HFFc6 (cell line): ENCODE results near the gene SYNJ1. TPM values are rescaled to one million over a fixed set of nuclear protein-coding genes. Genes with fewer than 3 reads are reported as not detected.
"Not testable (repeated sequence)": the region's sequence is repeated elsewhere in the genome, so short reads cannot be mapped to it uniquely, and the experiment has no call there.

Experiments used
- DNase-seq: peaks from one replicate; pipeline ENCODE4 v3.0.0-alpha.2; 2018
- H3K27ac Mint-ChIP-seq: 2 replicates; pipeline ENCODE4 v1.8.0; 2020; ENCODE audit warnings: mild to moderate bottlenecking, mixed read lengths
- H3K27me3 Mint-ChIP-seq: 2 replicates; pipeline ENCODE4 v1.8.0; 2021; ENCODE audit warnings: mild to moderate bottlenecking, moderate library complexity, mixed read lengths; ENCODE audit not compliant: insufficient read depth
- H3K36me3 Mint-ChIP-seq: 2 replicates; pipeline ENCODE4 v1.8.0; 2021; ENCODE audit warnings: low read depth, mixed read lengths
- H3K4me1 Mint-ChIP-seq: 2 replicates; pipeline ENCODE4 v1.8.0; 2020; ENCODE audit warnings: low read depth, mixed read lengths
- H3K4me3 Mint-ChIP-seq: 2 replicates; pipeline ENCODE4 v1.8.0; 2020; ENCODE audit warnings: mild to moderate bottlenecking, moderate library complexity, mixed read lengths
- H3K9me3 Mint-ChIP-seq: 2 replicates; pipeline ENCODE4 v1.8.0; 2020; ENCODE audit warnings: mild to moderate bottlenecking, mixed read lengths
- CTCF ChIP-seq: fragments of 200-600 bp; sonication (generic); IDR thresholded peaks from 2 replicates; pipeline ENCODE4 v1.5.0; 2021; ENCODE audit warnings: antibody characterized with exemption, mild to moderate bottlenecking
- long read RNA-seq: library from polyadenylated mRNA; unstranded; transcript quantifications from one replicate; pipeline ENCODE4 v2.0.0, GENCODE V29; 2019
- total RNA-seq, 6 experiments: library from RNA; stranded (reverse); fragmentation: NEBNext Ultra II Directional; extraction: Animal tissue kit (Norgen Biotek cat#: 25700); gene quantifications; 2 replicates in 1 of 6; 3 replicates in 5 of 6; pipeline ENCODE4 v1.2.3, GENCODE V29; 2021

SYNJ1 gene
- total RNA-seq, result 10 to 100 TPM; 14.3 to 17.9 (median 15.6) TPM
- long read RNA-seq, partial matches to known transcripts, result 1 of 1 reads
- long read RNA-seq, other reads (novel, unspliced or antisense), result 0 of 1 reads

DNA sequence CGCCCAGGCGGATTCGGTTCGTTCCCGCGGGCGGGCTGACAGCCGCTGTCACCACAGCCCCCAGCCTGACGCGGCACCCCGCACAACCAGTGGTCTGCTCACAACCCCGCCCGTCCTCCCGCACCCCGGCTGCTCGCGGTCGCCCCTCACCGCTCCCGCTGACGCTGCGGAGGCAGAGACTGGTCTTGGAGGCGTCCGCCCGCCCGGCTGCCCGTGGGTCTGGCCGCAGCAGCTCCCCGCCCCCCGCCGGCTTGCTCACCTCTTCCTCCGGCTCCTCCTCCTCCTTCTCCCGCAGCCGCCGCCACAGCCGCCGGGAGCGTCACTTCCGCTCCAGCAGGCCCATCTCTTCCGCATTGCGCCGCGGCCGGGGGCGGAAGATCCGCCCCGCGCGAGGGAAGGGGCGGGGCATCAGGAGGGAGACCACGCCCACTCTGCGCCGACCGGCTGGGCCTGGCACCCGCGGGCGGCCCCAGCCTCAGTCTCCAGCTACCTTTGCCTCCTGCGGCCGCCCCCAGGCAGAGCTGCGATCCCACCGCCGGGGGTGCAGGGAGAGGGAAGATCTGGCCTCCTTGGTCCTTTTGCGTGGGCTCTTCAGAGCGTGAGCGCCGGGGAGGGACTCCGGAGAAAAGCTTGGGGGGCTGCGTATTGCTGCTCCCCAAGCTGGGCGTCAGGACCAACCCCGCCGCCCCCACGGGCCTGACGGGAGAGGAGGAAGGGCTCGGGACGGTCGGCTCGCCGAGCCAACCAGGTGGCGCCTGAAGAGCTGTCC, at the start of gene SYNJ1:
TSS of gene SYNJ1 (minus strand) at position 327 of the 769 bp plus-strand sequence. CDS start 1,118 bp downstream, outside the sequence.
- DNase-seq, result peak; percentile 93
- H3K4me1 Mint-ChIP-seq, result peaks cover 18% of the 10 kb centered on the region
- peaks cover 7% of the 10 kb centered on the region; the same call in 1 of the 2 replicates for H3K36me3 Mint-ChIP-seq
- no peaks in the 10 kb centered on the region for H3K27me3 Mint-ChIP-seq
- TF ChIP-seq CTCF, result no peak
- no peaks in the 10 kb centered on the region for H3K9me3 Mint-ChIP-seq
- H3K4me3 Mint-ChIP-seq, result peak within 1 kb of the TSS; percentile 97
- peak within 1 kb of the TSS; percentile 87 for H3K27ac Mint-ChIP-seq

DNA sequence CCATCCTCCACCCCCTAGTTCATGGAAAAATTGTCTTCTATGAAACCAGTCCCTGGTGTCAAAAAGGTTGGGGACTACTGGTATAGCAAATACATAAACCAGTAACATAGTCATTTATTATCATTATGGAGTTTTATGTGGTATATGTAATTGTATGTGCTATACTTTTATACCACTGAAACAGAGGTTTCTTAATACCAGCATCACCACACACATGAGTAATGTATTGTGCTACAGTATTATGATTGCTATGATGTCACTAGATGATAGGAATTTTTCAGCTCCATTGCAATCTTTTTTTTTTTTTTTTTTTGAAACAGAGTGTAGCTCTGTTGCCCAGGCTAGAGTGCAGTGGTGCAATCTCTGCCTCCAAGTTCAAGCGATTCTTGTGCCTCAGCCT, 49.5 kb upstream of the SYNJ1 start:
- no peaks in the 10 kb centered on the region for H3K36me3 Mint-ChIP-seq
- no peak overlapping the region for H3K4me3 Mint-ChIP-seq
- peaks cover 8% of the 10 kb centered on the region for H3K4me1 Mint-ChIP-seq
- TF ChIP-seq CTCF, result no peak
- DNase-seq, result no peak
- no peaks in the 10 kb centered on the region; the same call in none of the 2 replicates for H3K27me3 Mint-ChIP-seq
- no peaks in the 10 kb centered on the region for H3K9me3 Mint-ChIP-seq
- no peak overlapping the region for H3K27ac Mint-ChIP-seq

DNA sequence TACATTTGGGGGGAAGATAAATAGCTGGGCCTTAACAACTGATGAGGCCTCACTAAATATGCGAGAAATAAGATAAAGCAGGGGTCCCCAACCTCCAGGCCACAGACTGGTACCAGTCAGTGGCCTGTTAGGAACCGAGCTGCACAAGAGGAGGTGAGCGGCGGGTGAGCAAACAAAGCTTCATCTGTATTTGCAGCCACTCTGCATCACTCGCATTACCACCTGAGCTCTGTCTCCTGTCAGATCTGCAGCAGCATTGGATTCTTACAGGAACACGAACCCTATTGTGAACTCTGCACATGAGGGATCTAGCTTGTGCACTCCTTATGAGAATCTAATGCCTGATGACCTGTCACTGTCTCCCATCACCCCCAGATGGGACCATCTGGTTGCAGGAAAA, 48.9 kb upstream of the SYNJ1 start:
- H3K36me3 Mint-ChIP-seq, result no peaks in the 10 kb centered on the region
- H3K4me1 Mint-ChIP-seq, result peaks cover 13% of the 10 kb centered on the region

DNA sequence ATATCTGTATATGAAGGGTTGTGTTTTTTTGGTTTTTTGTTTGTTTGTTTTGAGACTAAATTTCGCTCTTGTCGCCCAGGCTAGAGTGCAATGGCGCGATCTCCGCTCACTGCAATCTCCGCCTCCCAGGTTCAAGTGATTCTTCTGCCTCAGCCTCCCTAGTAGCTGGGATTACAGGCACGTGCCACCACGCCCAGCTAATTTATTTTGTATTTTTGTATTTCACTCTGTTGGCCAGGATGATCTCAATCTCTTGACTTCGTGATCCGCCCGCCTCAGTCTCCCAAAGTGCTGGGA, 45.2 kb upstream of the SYNJ1 start:
- not testable (repeated sequence) for H3K27me3 Mint-ChIP-seq, H3K27ac Mint-ChIP-seq, H3K36me3 Mint-ChIP-seq, H3K9me3 Mint-ChIP-seq, DNase-seq
- Mint-ChIP-seq H3K4me3 (peak overlapping the region; percentile 94), H3K4me1 (peaks cover 36% of the 10 kb centered on the region)

More for the DNA sequence above, 48.9 kb upstream of the SYNJ1 start:
- no peaks in the 10 kb centered on the region; the same call in none of the 2 replicates for H3K27me3 Mint-ChIP-seq
- H3K9me3 Mint-ChIP-seq, result no peaks in the 10 kb centered on the region
- no peak overlapping the region for H3K27ac Mint-ChIP-seq
- no peak for DNase-seq
- TF ChIP-seq CTCF, result no peak
- no peak overlapping the region for H3K4me3 Mint-ChIP-seq

DNA sequence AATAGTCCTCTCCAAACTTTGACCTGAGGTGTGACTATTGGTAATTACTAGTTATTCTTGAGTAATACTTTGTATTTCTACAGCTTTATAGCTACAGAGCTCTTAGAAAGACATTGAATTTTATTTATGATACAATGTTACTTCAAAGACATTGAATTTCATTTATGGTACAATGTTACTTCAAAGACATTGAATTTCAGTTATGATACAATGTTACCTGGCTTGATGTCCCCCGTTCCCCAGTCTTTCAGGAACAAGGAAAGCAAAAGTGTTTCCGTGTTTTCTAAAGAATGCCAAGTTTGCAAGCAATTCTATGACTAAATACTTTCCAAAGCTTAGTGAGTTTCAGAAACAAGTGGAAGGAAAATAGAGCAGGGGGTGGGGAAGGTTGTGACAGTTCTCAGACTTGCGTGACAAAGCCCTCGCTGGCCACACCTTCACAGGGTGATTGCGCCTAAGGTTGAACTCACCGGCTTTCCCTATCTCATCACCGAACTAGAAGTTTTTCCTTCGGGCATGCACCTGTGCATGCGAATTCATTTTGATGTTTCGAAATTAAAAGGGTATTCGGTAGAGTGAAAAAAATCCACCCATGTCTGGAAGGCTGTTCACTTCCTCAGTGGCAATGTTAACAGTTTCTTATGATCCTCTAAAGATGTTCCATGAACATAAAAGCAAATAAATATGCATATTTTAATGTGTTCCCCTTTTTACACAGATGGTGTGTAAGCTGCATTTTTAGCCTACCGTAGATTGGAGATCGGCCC, 44.7 kb upstream of the SYNJ1 start:
- peak overlapping the region; percentile 90 for H3K27ac Mint-ChIP-seq
- no peaks in the 10 kb centered on the region for H3K9me3 Mint-ChIP-seq
- H3K4me3 Mint-ChIP-seq, result peak overlapping the region; percentile 94
- DNase-seq, result no peak
- H3K36me3 Mint-ChIP-seq, result peaks cover 13% of the 10 kb centered on the region
- peaks cover 1% of the 10 kb centered on the region for H3K27me3 Mint-ChIP-seq
- TF ChIP-seq CTCF, result no peak
- peaks cover 41% of the 10 kb centered on the region for H3K4me1 Mint-ChIP-seq
